HG03342 (cell line): ENCODE results near the gene TRIP13.
A peak's percentile ranks its signal among the peaks of the same experiment; 100 is the strongest.
"Not testable (repeated sequence)": the region's sequence is repeated elsewhere in the genome, so short reads cannot be mapped to it uniquely, and the experiment has no call there.

Source experiments
- ATAC-seq: cut with Tn5 transposase; IDR thresholded peaks from one replicate; pipeline ENCODE4 v1.9.1; 2021; ENCODE audit warnings: mild to moderate bottlenecking, moderate library complexity; ENCODE audit not compliant: unreplicated experiment

TRIP13 gene

GRCh38 chr5:889075-889710 is 3.5 kb upstream of the TRIP13 start:
- no peak for ATAC-seq

- no peak for ATAC-seq
These were observed 1.4 kb upstream of the TRIP13 start for GRCh38 chr5:891117-891836.

DNA sequence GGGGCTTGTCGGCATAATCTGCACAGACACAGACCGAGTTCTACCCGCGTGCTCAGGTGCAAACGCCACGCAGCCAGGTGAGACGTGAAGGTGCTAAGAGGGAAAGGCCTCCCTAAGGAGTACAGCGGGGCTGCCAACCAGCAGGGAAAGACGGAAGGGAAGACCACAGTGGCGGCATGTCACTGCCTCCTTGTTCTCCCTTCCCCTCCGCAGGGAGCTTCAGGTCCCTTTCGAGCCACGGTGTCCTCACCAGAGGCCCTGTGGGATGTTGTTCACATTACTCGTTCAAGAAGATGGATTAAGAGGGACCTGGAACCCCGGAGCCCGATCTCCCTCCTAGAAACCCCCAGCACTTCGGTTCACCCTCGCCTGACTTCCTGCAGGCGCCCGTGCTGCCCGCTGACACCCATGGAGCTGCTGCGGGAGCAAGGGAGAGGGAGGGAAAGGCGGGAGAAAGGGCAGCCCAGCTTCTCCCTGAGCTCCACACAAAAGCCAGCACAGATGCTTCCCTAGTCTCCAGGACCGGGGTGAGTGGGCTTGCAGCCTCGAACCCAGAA is 769 bp upstream of the TRIP13 start:
- ATAC-seq, result no peak

- ATAC-seq, result peak; percentile 18
These were observed 438 bp downstream of the TRIP13 start for GRCh38 chr5:893137-893506.

- ATAC-seq, result no peak
These were observed 1.0 kb downstream of the TRIP13 start for GRCh38 chr5:893711-894110.

DNA sequence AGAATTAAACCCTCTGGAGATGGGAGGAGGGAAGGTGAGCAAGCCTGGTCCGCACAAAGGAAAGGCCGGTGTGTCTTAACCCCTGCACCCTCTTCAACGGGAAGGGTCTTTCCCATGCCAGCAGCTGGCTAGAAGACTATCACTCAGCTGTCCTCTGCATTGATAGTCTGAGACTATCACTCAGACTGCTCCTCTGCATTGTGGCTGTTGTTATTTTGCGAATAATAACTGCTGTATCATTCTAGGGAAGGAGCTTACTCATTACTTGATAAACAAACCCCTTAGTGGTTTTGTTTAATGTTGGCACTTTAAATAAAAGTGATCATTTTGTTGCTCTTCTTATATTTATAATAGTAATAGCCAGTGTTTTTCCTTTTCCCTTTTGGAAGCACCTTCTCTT is 8.1 kb downstream of the TRIP13 start:
- no peak for ATAC-seq

GRCh38 chr5:902129-902916 is 9.6 kb downstream of the TRIP13 start:
- ATAC-seq, result no peak

- ATAC-seq, result no peak
These were observed 11.0 kb downstream of the TRIP13 start for GRCh38 chr5:903756-904096.

DNA sequence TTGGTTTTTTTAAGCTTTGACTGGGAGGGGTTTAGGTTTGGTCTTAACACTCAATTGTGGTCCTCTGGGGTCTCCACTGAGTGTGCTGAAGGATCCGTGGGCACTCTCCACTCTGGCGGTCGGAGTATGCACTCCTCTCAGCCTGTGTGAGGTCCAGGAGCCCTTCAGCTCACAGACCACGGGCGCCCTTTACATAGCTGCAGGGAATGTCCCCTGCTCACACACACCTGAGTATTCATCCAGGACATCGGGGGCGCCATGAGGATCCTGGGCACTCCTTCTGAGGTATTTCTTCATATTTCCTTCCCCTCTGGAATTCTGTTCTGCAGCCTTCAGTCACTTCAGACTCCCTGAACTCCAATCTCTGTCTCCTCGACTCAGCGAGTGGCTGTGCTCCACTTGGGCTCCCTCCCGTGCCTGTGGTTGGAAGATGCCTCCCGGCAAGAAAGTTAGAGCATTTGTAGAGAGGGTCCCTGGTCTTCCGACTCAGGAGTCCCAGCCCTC is 12.5 kb downstream of the TRIP13 start:
- ATAC-seq, result no peak

DNA sequence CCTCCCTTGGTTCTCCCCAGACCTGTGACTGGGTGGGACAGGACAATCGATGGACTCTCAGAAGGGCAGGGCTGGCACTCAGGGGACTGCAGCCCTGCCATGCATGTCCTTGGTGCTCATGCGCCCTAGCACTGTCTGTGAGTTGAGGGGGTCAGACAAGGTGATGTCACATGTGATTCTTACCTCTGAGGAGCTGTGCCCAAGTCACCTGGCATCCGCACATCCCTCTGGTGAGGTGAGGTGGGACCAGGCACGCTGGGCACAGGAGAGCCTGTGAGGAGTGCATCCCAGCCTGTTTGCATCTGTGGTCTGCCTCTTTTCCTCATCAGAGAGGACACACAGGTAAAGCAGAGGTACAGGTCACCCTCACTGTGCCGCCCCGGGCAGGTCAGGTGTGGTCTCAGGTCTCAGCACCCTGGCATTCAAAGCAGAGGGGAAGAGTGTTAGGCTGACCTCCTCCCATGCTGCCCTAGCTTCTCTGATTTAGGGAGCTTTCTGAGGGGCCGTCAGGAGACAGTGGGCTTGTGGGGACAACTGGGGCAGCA is 14.8 kb downstream of the TRIP13 start:
- no peak for ATAC-seq

GRCh38 chr5:908172-908571 is 15.5 kb downstream of the TRIP13 start:
- ATAC-seq, result no peak

- ATAC-seq, result no peak
These were observed 16.4 kb downstream of the TRIP13 start for GRCh38 chr5:909086-909485.

GRCh38 chr5:909994-910768 is 17.5 kb downstream of the TRIP13 start:
- no peak for ATAC-seq

GRCh38 chr5:910769-911160 is 18.1 kb downstream of the TRIP13 start:
- no peak for ATAC-seq

GRCh38 chr5:911601-912000 is 18.9 kb downstream of the TRIP13 start:
- no peak for ATAC-seq

- no peak for ATAC-seq
These were observed 19.8 kb downstream of the TRIP13 start for GRCh38 chr5:912280-913091.

- no peak for ATAC-seq
These were observed 21.5 kb downstream of the TRIP13 start for GRCh38 chr5:914174-914573.

GRCh38 chr5:914612-915011 is 21.9 kb downstream of the TRIP13 start:
- ATAC-seq, result no peak

GRCh38 chr5:915346-915745 is 22.7 kb downstream of the TRIP13 start:
- ATAC-seq, result not testable (repeated sequence)

GRCh38 chr5:915946-916345 is 23.3 kb downstream of the TRIP13 start:
- no peak for ATAC-seq
